Thyroid gland (tissue), 4 donors: Measurements from ENCODE around the gene C2orf69. TPM values are rescaled to one million over a fixed set of nuclear protein-coding genes. Genes with fewer than 3 reads are reported as not detected.

Experiments used
- DNase-seq, 2 donors: peaks; one replicate each; pipeline ENCODE4 v3.0.0-alpha.2; 2019
- H3K27ac ChIP-seq, 3 donors: fragments of 200-600 bp; sonication (generic); 1 replicate in 2 of 3; 2 replicates in 1 of 3; pipeline ENCODE4 v1.5.1; 2016 to 2019; ENCODE audit warnings: mild to moderate bottlenecking in 1 of 3, moderate library complexity in 1 of 3
- H3K27me3 ChIP-seq: fragments of 200-600 bp; sonication (generic); one replicate; pipeline ENCODE4 v1.5.1; 2019
- H3K36me3 ChIP-seq, 2 donors: fragments of 200-600 bp; sonication (generic); one replicate each; pipeline ENCODE4 v1.5.1; 2016 to 2019
- H3K4me1 ChIP-seq, 2 donors: fragments of 200-600 bp; sonication (generic); one replicate each; pipeline ENCODE4 v1.5.1; 2017 to 2019
- H3K4me3 ChIP-seq, 3 donors: fragments of 200-600 bp; sonication (generic); replicated peaks in 1 of 3; 1 replicate in 2 of 3; 2 replicates in 1 of 3; pipeline ENCODE4 v1.5.1; 2016; ENCODE audit warnings: mild to moderate bottlenecking in 1 of 3
- H3K9me3 ChIP-seq: fragments of 200-600 bp; sonication (generic); one replicate; pipeline ENCODE4 v1.5.1; 2017
- POLR2A ChIP-seq, 2 donors: fragments of 450-650 bp; IDR thresholded peaks; one replicate each; pipeline ENCODE4 v1.6.1; 2017; ENCODE audit warnings: antibody characterized with exemption in 2 of 2, mild to moderate bottlenecking in 2 of 2, moderate library complexity in 1 of 2
- WGBS, 2 donors: methylation state at CpG; one replicate each; pipeline ENCODE4 v1.1.5; 2017; 5-methylcytosine and 5-hydroxymethylcytosine counted together
- intact Hi-C: fragments of 100-400 bp; cut with DNase I; formaldehyde crosslinking; loops from one replicate; pipeline ENCODE4 v1.15.1; 2023
- total RNA-seq, 4 donors: library from RNA; depleted of rRNA; stranded (reverse); fragments of >200 nt; gene quantifications; one replicate each; pipeline ENCODE4 v1.2.3, GENCODE V29; 2016
- TF ChIP-seq, protein P1 (sequence below), 6 experiments: fragments of 200-600 bp in 3 of 6; fragments of 450-650 bp in 3 of 6; sonication (generic) in 3 of 6; IDR thresholded peaks; one replicate each; pipeline ENCODE4 v1.5.1; 2016 to 2019; ENCODE audit warnings: antibody characterized with exemption in 6 of 6, mild to moderate bottlenecking in 2 of 6, inconsistent platforms in 1 of 6, moderate library complexity in 1 of 6

Gene C2orf69
- total RNA-seq, 4 donors from 2014 or later: 11.3 to 12.8 (median 12.3) TPM

DNA sequence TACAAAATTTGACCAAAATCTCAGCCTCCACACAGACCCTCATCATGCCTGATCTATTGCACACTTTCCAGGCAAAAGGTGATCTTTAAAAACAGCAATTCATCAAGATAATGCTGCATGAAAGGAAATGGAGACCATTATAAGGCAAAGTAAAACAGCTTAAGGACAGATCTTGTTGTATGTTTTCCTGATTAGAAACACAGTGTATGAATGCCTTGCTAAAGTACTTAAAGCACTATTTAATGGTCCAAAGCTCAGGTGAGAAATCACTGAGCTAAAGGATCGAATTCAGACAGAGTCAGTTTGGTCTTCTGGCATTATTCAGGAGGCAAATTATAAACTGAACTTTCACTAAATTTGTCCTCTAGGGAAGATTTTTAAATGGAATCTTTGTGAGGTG lies 41.4 kb upstream of the C2orf69 start:
- no peak for TF ChIP-seq POLR2A (IDR thresholded peaks at IDR 0.05)
- TF ChIP-seq, protein P1, sequence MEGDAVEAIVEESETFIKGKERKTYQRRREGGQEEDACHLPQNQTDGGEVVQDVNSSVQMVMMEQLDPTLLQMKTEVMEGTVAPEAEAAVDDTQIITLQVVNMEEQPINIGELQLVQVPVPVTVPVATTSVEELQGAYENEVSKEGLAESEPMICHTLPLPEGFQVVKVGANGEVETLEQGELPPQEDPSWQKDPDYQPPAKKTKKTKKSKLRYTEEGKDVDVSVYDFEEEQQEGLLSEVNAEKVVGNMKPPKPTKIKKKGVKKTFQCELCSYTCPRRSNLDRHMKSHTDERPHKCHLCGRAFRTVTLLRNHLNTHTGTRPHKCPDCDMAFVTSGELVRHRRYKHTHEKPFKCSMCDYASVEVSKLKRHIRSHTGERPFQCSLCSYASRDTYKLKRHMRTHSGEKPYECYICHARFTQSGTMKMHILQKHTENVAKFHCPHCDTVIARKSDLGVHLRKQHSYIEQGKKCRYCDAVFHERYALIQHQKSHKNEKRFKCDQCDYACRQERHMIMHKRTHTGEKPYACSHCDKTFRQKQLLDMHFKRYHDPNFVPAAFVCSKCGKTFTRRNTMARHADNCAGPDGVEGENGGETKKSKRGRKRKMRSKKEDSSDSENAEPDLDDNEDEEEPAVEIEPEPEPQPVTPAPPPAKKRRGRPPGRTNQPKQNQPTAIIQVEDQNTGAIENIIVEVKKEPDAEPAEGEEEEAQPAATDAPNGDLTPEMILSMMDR (IDR thresholded peaks at IDR 0.05): no peak
- Histone ChIP-seq H3K27me3 (no peaks in the 10 kb centered on the region), H3K4me1 (no peaks in the 10 kb centered on the region), H3K27ac (no peak overlapping the region), H3K4me3 (no peak overlapping the region), H3K9me3 (no peaks in the 10 kb centered on the region), H3K36me3 (no peaks in the 10 kb centered on the region)
- intact Hi-C loops: no loop called here
- WGBS, 2 donors: 59 to 62% methylated on average over 1 of the region's 1 CpG
- DNase-seq: no peak

DNA sequence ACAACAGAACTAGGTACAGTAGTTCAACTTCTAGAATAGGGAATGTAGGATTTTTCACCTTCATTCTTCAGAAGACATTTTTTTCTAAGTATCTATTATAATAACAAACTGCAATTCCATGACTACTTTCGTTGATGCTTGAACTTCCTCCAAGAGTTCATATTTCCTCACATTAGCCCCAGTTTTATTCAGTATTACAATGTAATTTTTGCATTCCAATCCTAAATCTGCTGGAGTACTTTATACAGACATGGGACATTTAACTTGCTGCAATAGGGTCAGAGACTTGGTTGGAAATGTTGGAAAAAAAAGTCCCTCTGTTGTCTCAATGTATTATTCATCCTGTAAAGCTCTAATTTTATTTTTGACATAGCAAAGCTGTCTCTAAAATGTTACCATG lies 40.5 kb upstream of the C2orf69 start:
- Histone ChIP-seq H3K4me1 (no peaks in the 10 kb centered on the region), H3K4me3 (no peak overlapping the region), H3K27ac (no peak overlapping the region), H3K36me3 (no peaks in the 10 kb centered on the region), H3K27me3 (no peaks in the 10 kb centered on the region), H3K9me3 (no peaks in the 10 kb centered on the region)
- no peak for DNase-seq
- TF ChIP-seq, protein P1 (IDR thresholded peaks at IDR 0.05): no peak
- no peak for TF ChIP-seq POLR2A (IDR thresholded peaks at IDR 0.05)
- WGBS, 2 donors: 36 to 38% methylated on average over 1 of the region's 1 CpG
- intact Hi-C loops: no loop called here

DNA sequence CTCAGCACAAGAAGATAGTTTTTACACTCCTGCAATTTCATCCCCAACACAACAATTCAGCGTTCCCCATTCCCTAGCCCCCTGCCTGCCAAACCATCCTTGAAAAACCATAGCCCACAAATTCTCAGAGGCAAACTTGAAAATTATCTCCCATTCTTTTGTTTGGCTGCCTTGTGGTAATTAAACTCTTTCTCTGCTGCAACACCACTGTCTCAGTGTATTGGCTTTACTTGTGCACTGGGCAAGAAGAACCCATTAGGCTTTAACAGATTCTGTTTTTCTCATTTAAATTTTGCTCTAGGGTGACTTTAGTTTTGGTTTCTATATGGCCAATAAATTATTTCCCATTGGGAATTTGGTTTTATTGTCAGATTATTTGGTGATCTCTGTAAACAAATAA lies 36.9 kb upstream of the C2orf69 start:
- intact Hi-C loops: no loop called here
- Histone ChIP-seq H3K9me3 (no peaks in the 10 kb centered on the region), H3K27me3 (no peaks in the 10 kb centered on the region), H3K4me1 (no peaks in the 10 kb centered on the region), H3K27ac (no peak overlapping the region), H3K4me3 (no peak overlapping the region), H3K36me3 (no peaks in the 10 kb centered on the region)
- WGBS, 2 donors: 97 to 100% methylated on average over 1 of the region's 1 CpG
- DNase-seq: no peak
- TF ChIP-seq, protein P1 (IDR thresholded peaks at IDR 0.05): no peak
- TF ChIP-seq POLR2A (IDR thresholded peaks at IDR 0.05): no peak

DNA sequence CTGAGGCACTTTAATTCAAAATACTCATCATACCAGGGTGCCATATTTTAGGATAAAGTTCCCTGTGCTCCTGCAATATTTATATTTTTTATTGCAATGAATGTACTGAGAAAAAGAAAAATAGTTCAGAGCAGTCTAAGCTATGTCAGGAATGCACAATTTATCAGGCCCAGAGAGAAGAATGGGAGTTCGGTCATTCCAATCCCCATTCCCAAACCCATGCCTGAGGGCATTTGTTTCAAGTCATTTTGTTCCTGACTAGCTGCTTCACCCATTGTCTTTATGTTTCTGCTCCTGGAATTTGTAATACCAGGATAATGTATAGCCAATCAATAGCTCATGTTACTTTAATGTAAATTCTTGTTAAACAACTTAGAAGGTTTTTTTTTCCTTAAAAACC lies 35.7 kb upstream of the C2orf69 start:
- Histone ChIP-seq H3K4me1 (no peaks in the 10 kb centered on the region), H3K36me3 (no peaks in the 10 kb centered on the region), H3K9me3 (no peaks in the 10 kb centered on the region), H3K4me3 (no peak overlapping the region), H3K27ac (no peak overlapping the region), H3K27me3 (no peaks in the 10 kb centered on the region)
- WGBS, 2 donors: 80 to 92% methylated on average over 1 of the region's 1 CpG
- no peak for DNase-seq
- intact Hi-C loops: no loop called here
- TF ChIP-seq, protein P1 (IDR thresholded peaks at IDR 0.05): no peak
- TF ChIP-seq POLR2A (IDR thresholded peaks at IDR 0.05): no peak

DNA sequence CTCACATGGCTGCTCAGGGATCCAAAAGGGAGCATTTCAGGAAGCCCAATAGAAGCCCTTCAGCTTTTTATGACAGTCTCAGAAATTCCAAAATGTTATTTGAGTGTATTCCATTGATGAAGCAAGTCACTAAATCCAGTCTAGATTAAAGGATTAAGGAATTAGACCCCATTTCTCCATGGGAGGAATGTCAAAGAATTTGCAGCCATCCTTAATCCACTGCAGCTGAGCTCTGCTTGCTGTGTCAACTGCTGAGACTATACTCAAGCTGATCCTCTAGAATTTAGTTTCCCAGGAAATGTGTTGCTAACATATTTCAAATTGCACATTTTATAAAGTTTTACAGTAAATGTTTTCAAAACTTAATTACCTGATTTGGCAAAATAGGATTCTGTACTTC lies 28.4 kb upstream of the C2orf69 start:
- DNase-seq: no peak

More for the DNA sequence above, 28.4 kb upstream of the C2orf69 start:
- TF ChIP-seq, protein P1 (IDR thresholded peaks at IDR 0.05): no peak
- no peak for TF ChIP-seq POLR2A (IDR thresholded peaks at IDR 0.05)
- Histone ChIP-seq H3K27ac (no peak overlapping the region), H3K4me1 (no peaks in the 10 kb centered on the region), H3K27me3 (no peaks in the 10 kb centered on the region), H3K9me3 (no peaks in the 10 kb centered on the region), H3K4me3 (no peak overlapping the region), H3K36me3 (no peaks in the 10 kb centered on the region)
- intact Hi-C loops: no loop called here
